ENCODE results near the gene ZNF536. TPM values are rescaled to one million over a fixed set of nuclear protein-coding genes. Genes with fewer than 3 reads are reported as not detected.

ZNF536 gene
- total RNA-seq, 4 donors from 2014 or later = 30.8 to 48.7 (median 40.8) TPM

- Histone ChIP-seq H3K9me3 (no peaks in the 10 kb centered on the region), H3K36me3 (no peaks in the 10 kb centered on the region), H3K27me3 (no peaks in the 10 kb centered on the region), H3K4me3 (no peak overlapping the region), H3K27ac (no peak overlapping the region), H3K4me1 (peaks cover 0 to 4% (median 0%) of the 10 kb centered on the region in 4 donors)
- DNase-seq (ENCODE audit: low spot score in 2 of 2) = no peak
- no peak for TF ChIP-seq CTCF (IDR thresholded peaks at IDR 0.05)
- TF ChIP-seq EP300 (IDR thresholded peaks at IDR 0.05) = no peak
- no peak for TF ChIP-seq POLR2A (IDR thresholded peaks at IDR 0.05)
- 91 to 92% methylated on average over 10 of the region's 10 CpGs for WGBS, 2 donors
Measured at GRCh38 chr19:30332445-30333234, 39.5 kb upstream of the ZNF536 start.

GRCh38 chr19:30333291-30334065 is 38.7 kb upstream of the ZNF536 start:
- no peak overlapping the region for H3K27ac ChIP-seq
- WGBS, 2 donors = 81 to 88% methylated on average over 12 of the region's 12 CpGs
- no peak for DNase-seq (ENCODE audit: low spot score in 2 of 2)
- TF ChIP-seq EP300 (IDR thresholded peaks at IDR 0.05) (no peak), POLR2A (IDR thresholded peaks at IDR 0.05) (no peak), CTCF (IDR thresholded peaks at IDR 0.05) (no peak)
- no peaks in the 10 kb centered on the region for H3K27me3 ChIP-seq
- H3K9me3 ChIP-seq = no peaks in the 10 kb centered on the region
- H3K4me3 ChIP-seq = no peak overlapping the region
- H3K36me3 ChIP-seq = no peaks in the 10 kb centered on the region
- peaks cover 0 to 4% (median 0%) of the 10 kb centered on the region in 4 donors for H3K4me1 ChIP-seq

- no peaks in the 10 kb centered on the region for H3K9me3 ChIP-seq
- H3K4me3 ChIP-seq = no peak overlapping the region
- H3K4me1 ChIP-seq = peaks cover 0 to 12% (median 0%) of the 10 kb centered on the region in 4 donors
- WGBS, 2 donors = 82 to 97% methylated on average over 5 to 10 of the region's 10 CpGs
- H3K36me3 ChIP-seq = no peaks in the 10 kb centered on the region
- H3K27me3 ChIP-seq = no peaks in the 10 kb centered on the region
- DNase-seq (ENCODE audit: low spot score in 2 of 2) = no peak
- no peak for TF ChIP-seq POLR2A (IDR thresholded peaks at IDR 0.05)
- H3K27ac ChIP-seq = no peak overlapping the region
Measured at GRCh38 chr19:30334841-30335240, 37.3 kb upstream of the ZNF536 start.

GRCh38 chr19:30335306-30335886 is 36.8 kb upstream of the ZNF536 start:
- Histone ChIP-seq H3K27ac (no peak overlapping the region), H3K36me3 (no peaks in the 10 kb centered on the region), H3K27me3 (no peaks in the 10 kb centered on the region), H3K4me1 (peaks cover 0 to 18% (median 0%) of the 10 kb centered on the region in 4 donors), H3K9me3 (no peaks in the 10 kb centered on the region), H3K4me3 (no peak overlapping the region)
- 84 to 87% methylated on average over 14 of the region's 14 CpGs for WGBS, 2 donors
- TF ChIP-seq EP300 (IDR thresholded peaks at IDR 0.05) (no peak), CTCF (IDR thresholded peaks at IDR 0.05) (no peak), POLR2A (IDR thresholded peaks at IDR 0.05) (no peak)
- no peak for DNase-seq (ENCODE audit: low spot score in 2 of 2)

GRCh38 chr19:30336290-30336689 is 35.9 kb upstream of the ZNF536 start:
- no peaks in the 10 kb centered on the region for H3K27me3 ChIP-seq
- no peaks in the 10 kb centered on the region for H3K36me3 ChIP-seq
- H3K4me3 ChIP-seq = no peak overlapping the region
- no peak overlapping the region for H3K27ac ChIP-seq
- no peaks in the 10 kb centered on the region for H3K9me3 ChIP-seq
- no peak for DNase-seq (ENCODE audit: low spot score in 2 of 2)
- peaks cover 0 to 26% (median 0%) of the 10 kb centered on the region in 4 donors for H3K4me1 ChIP-seq
- 85 to 93% methylated on average over 6 of the region's 6 CpGs for WGBS, 2 donors
- no peak for TF ChIP-seq EP300 (IDR thresholded peaks at IDR 0.05)
- no peak for TF ChIP-seq CTCF (IDR thresholded peaks at IDR 0.05)
- no peak for TF ChIP-seq POLR2A (IDR thresholded peaks at IDR 0.05)

Data from tibial nerve (tissue), 4 donors.